H9 (cell line): ENCODE data around the gene MGAT4A. TPM values are rescaled to one million over a fixed set of nuclear protein-coding genes. Genes with fewer than 3 reads are reported as not detected.

Source experiments
- DNase-seq: peaks from one replicate; pipeline ENCODE4 v3.0.0-alpha.2; 2017
- H2AFZ ChIP-seq: one replicate; pipeline ENCODE4 v1.6.1; 2013; ENCODE audit warnings: mild to moderate bottlenecking, low read length, control low read depth, moderate library complexity
- H2AK5ac ChIP-seq: 2 replicates; pipeline ENCODE4 v1.6.1; 2013; ENCODE audit warnings: low read length, control low read depth, mixed read lengths; ENCODE audit not compliant: insufficient read length
- H2BK120ac ChIP-seq: one replicate; pipeline ENCODE4 v1.6.1; 2013; ENCODE audit warnings: low read depth, mild to moderate bottlenecking, low read length, control low read depth, inconsistent platforms; ENCODE audit not compliant: poor library complexity, severe bottlenecking
- H2BK12ac ChIP-seq: 2 replicates; pipeline ENCODE4 v1.6.1; 2013; ENCODE audit warnings: low read length, control low read depth, mixed read lengths, low read depth; ENCODE audit not compliant: insufficient read length
- H2BK15ac ChIP-seq: 2 replicates; pipeline ENCODE4 v1.6.1; 2013; ENCODE audit warnings: low read depth, low read length, control low read depth
- H2BK20ac ChIP-seq: one replicate; pipeline ENCODE4 v1.6.1; 2013; ENCODE audit warnings: low read depth, mild to moderate bottlenecking, low read length, control low read depth, inconsistent platforms; ENCODE audit not compliant: poor library complexity, severe bottlenecking
- H2BK5ac ChIP-seq: 2 replicates; pipeline ENCODE4 v1.6.1; 2013; ENCODE audit warnings: low read length, control low read depth, mixed read lengths; ENCODE audit not compliant: insufficient read length
- H3K14ac ChIP-seq: 2 replicates; pipeline ENCODE4 v1.6.1; 2013; ENCODE audit warnings: low read length, control low read depth; ENCODE audit not compliant: insufficient read depth
- H3K18ac ChIP-seq: 2 replicates; pipeline ENCODE4 v1.6.1; 2013; ENCODE audit warnings: low read depth, mild to moderate bottlenecking, mixed read lengths, low read length, control low read depth; ENCODE audit not compliant: insufficient read length
- H3K23ac ChIP-seq: 2 replicates; pipeline ENCODE4 v1.6.1; 2013; ENCODE audit warnings: low read length, control low read depth, mixed read lengths, low read depth; ENCODE audit not compliant: insufficient read length
- H3K23me2 ChIP-seq: 2 replicates; pipeline ENCODE4 v1.6.1; 2013; ENCODE audit warnings: low read depth, mild to moderate bottlenecking, mixed read lengths, low read length, control low read depth; ENCODE audit not compliant: insufficient read length, poor library complexity, severe bottlenecking
- H3K27ac ChIP-seq: 2 replicates; pipeline ENCODE4 v1.5.1; 2013; ENCODE audit warnings: low read length, control low read depth, mixed read lengths, low read depth; ENCODE audit not compliant: insufficient read length
- H3K27me3 ChIP-seq: 2 replicates; pipeline ENCODE4 v1.6.1; 2013; ENCODE audit warnings: low read length, control low read depth, inconsistent platforms; ENCODE audit not compliant: insufficient read depth
- H3K4ac ChIP-seq: 2 replicates; pipeline ENCODE4 v1.6.1; 2013; ENCODE audit warnings: low read depth, mild to moderate bottlenecking, control low read depth, inconsistent platforms, low read length, moderate library complexity
- H3K4me1 ChIP-seq: 2 replicates; pipeline ENCODE4 v1.6.1; 2013; ENCODE audit warnings: low read length, control low read depth, inconsistent platforms; ENCODE audit not compliant: insufficient read depth
- H3K4me2 ChIP-seq: 2 replicates; pipeline ENCODE4 v1.6.1; 2013; ENCODE audit warnings: low read length, control low read depth, mixed read lengths; ENCODE audit not compliant: insufficient read length, insufficient read depth
- H3K56ac ChIP-seq: 2 replicates; pipeline ENCODE4 v1.6.1; 2013; ENCODE audit warnings: low read depth, mild to moderate bottlenecking, mixed read lengths, low read length, control low read depth; ENCODE audit not compliant: insufficient read length
- H3K79me1 ChIP-seq: 2 replicates; pipeline ENCODE4 v1.6.1; 2013; ENCODE audit warnings: low read depth, mild to moderate bottlenecking, moderate library complexity, low read length, control low read depth, inconsistent platforms; ENCODE audit not compliant: insufficient read depth, poor library complexity, severe bottlenecking
- H3K79me2 ChIP-seq: 2 replicates; pipeline ENCODE4 v1.6.1; 2013; ENCODE audit warnings: low read length, control low read depth, inconsistent platforms; ENCODE audit not compliant: insufficient read depth
- H3K9ac ChIP-seq: 2 replicates; pipeline ENCODE4 v1.6.1; 2013; ENCODE audit warnings: low read length, control low read depth, mixed read lengths; ENCODE audit not compliant: insufficient read length; ENCODE audit errors: extremely low read depth
- H3K9me3 ChIP-seq: one replicate; pipeline ENCODE4 v1.6.1; 2013; ENCODE audit warnings: low read depth, low read length, inconsistent platforms; ENCODE audit not compliant: control insufficient read depth
- H3T11ph ChIP-seq: one replicate; pipeline ENCODE4 v1.6.1; 2013; ENCODE audit warnings: mild to moderate bottlenecking, low read length, control low read depth, inconsistent platforms
- H4K20me1 ChIP-seq: one replicate; pipeline ENCODE4 v1.6.1; 2013; ENCODE audit not compliant: control insufficient read depth, insufficient read length, insufficient read depth
- H4K5ac ChIP-seq: 2 replicates; pipeline ENCODE4 v1.6.1; 2013; ENCODE audit warnings: low read depth, mild to moderate bottlenecking, mixed read lengths, low read length, control low read depth; ENCODE audit not compliant: insufficient read length
- H4K8ac ChIP-seq: replicated peaks from 2 replicates; pipeline ENCODE4 v1.6.1; 2013; ENCODE audit warnings: low read length, control low read depth, mixed read lengths, low read depth; ENCODE audit not compliant: insufficient read length
- H4K91ac ChIP-seq: 2 replicates; pipeline ENCODE4 v1.6.1; 2013; ENCODE audit warnings: low read depth, mild to moderate bottlenecking, moderate library complexity, mixed read lengths, low read length, control low read depth; ENCODE audit not compliant: insufficient read length
- H3K27ac Mint-ChIP-seq, 3 experiments: 2 replicates in 2 of 3; 3 replicates in 1 of 3; pipeline ENCODE4 v1.8.0; 2020 to 2021; ENCODE audit warnings: mixed read lengths in 3 of 3, mild to moderate bottlenecking in 1 of 3, moderate library complexity in 1 of 3
- H3K27me3 Mint-ChIP-seq: 2 replicates; pipeline ENCODE4 v1.8.0; 2021; ENCODE audit warnings: low read depth, mild to moderate bottlenecking, moderate library complexity, mixed read lengths
- H3K36me3 Mint-ChIP-seq, 3 experiments: 2 replicates in 2 of 3; 3 replicates in 1 of 3; pipeline ENCODE4 v1.8.0; 2020 to 2021; ENCODE audit warnings: low read depth in 3 of 3, mixed read lengths in 3 of 3; ENCODE audit not compliant: insufficient read depth in 1 of 3
- H3K4me1 Mint-ChIP-seq, 2 experiments: 2 replicates each; pipeline ENCODE4 v1.8.0; 2020; ENCODE audit warnings: mixed read lengths in 2 of 2
- H3K4me3 Mint-ChIP-seq, 2 experiments: 2 replicates in 1 of 2; 3 replicates in 1 of 2; pipeline ENCODE4 v1.8.0; 2020 to 2021; ENCODE audit warnings: mild to moderate bottlenecking in 2 of 2, mixed read lengths in 2 of 2, moderate library complexity in 1 of 2
- H3K9me3 Mint-ChIP-seq, 2 experiments: 2 replicates in 1 of 2; 3 replicates in 1 of 2; pipeline ENCODE4 v1.8.0; 2020; ENCODE audit warnings: mild to moderate bottlenecking in 2 of 2, mixed read lengths in 2 of 2, moderate library complexity in 1 of 2
- WGBS: extraction: QIAGEN DNeasy Blood & Tissue Kit; methylation state at CpG from one replicate; pipeline ENCODE4 v1.1.7; 2013; ENCODE audit warnings: missing lambda C conversion rate, low lambda C conversion rate, mixed read lengths; ENCODE audit not compliant: insufficient read length; ENCODE audit errors: extremely low coverage; 5-methylcytosine and 5-hydroxymethylcytosine counted together
- total RNA-seq: library from RNA; stranded (reverse); gene quantifications from 2 replicates; pipeline ENCODE4 v1.2.1, GENCODE V29; 2021
- TF ChIP-seq, protein P1 (sequence below): fragments of 200-600 bp; sonication (generic); conservative IDR thresholded peaks from 3 replicates; pipeline ENCODE4 v1.8.0; 2021; ENCODE audit warnings: antibody characterized with exemption, mild to moderate bottlenecking

MGAT4A gene
- total RNA-seq, 1 experiment from 2014 or later: 3.5 TPM

DNA sequence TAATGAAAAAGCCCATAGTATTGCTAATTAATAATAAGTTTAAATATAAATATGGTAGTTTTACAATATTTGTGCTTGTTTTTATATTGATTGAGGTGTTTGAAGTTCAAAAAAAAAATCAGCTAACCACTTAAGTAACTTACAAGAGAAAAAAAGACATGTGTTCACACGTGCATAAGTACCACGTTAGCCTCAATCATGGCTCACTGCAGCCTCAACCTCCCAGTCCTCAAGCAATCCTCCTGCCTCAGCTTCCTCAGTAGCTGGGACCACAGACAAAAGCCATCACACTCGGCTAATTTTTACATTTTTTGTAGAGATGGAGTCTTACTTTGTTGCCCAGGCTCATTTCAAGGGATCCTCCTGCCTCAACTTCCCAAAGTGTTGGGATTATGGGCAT, 19.4 kb downstream of the MGAT4A start:
- WGBS: no CpG with 5 or more reads among the region's 3 CpGs
- no peak overlapping the region for H3K9ac ChIP-seq

More for the DNA sequence above, 19.4 kb downstream of the MGAT4A start:
- Histone ChIP-seq H3K27me3 (no peaks in the 10 kb centered on the region), H4K20me1 (no peaks in the 10 kb centered on the region), H4K5ac (no peak overlapping the region), H3K56ac (no peak overlapping the region), H3T11ph (no peak overlapping the region), H3K23ac (no peak overlapping the region), H2BK12ac (no peak overlapping the region), H2AK5ac (no peak overlapping the region), H3K23me2 (no peaks in the 10 kb centered on the region), H3K4me1 (no peaks in the 10 kb centered on the region), H3K79me2 (no peaks in the 10 kb centered on the region), H3K79me1 (no peaks in the 10 kb centered on the region), H2BK120ac (no peak overlapping the region), H4K91ac (no peak overlapping the region), H3K18ac (no peak overlapping the region), H3K4ac (no peak overlapping the region), H2BK15ac (no peak overlapping the region), H2AFZ (no peak overlapping the region), H4K8ac (no peak overlapping the region), H3K14ac (no peak overlapping the region), H3K27ac (no peak overlapping the region), H2BK5ac (no peak overlapping the region), H2BK20ac (no peak overlapping the region), H3K9me3 (no peaks in the 10 kb centered on the region), H3K4me2 (no peak overlapping the region)
- no peak overlapping the region for H3K4me3 Mint-ChIP-seq
- H3K4me1 Mint-ChIP-seq: no peaks in the 10 kb centered on the region
- TF ChIP-seq, protein P1, sequence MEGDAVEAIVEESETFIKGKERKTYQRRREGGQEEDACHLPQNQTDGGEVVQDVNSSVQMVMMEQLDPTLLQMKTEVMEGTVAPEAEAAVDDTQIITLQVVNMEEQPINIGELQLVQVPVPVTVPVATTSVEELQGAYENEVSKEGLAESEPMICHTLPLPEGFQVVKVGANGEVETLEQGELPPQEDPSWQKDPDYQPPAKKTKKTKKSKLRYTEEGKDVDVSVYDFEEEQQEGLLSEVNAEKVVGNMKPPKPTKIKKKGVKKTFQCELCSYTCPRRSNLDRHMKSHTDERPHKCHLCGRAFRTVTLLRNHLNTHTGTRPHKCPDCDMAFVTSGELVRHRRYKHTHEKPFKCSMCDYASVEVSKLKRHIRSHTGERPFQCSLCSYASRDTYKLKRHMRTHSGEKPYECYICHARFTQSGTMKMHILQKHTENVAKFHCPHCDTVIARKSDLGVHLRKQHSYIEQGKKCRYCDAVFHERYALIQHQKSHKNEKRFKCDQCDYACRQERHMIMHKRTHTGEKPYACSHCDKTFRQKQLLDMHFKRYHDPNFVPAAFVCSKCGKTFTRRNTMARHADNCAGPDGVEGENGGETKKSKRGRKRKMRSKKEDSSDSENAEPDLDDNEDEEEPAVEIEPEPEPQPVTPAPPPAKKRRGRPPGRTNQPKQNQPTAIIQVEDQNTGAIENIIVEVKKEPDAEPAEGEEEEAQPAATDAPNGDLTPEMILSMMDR: no peak
- DNase-seq: no peak
- peaks cover 4% of the 10 kb centered on the region for H3K27me3 Mint-ChIP-seq
- H3K27ac Mint-ChIP-seq: no peak overlapping the region
- no peaks in the 10 kb centered on the region for H3K9me3 Mint-ChIP-seq
- H3K36me3 Mint-ChIP-seq: no peaks in the 10 kb centered on the region
